Raji (cell line): ENCODE measurements around the gene LDHD.

Experiments
- POLR2A ChIP-seq: IDR thresholded peaks from 2 replicates; pipeline ENCODE4 v1.6.1; 2011; ENCODE audit warnings: low read depth, low read length, control low read depth; ENCODE audit not compliant: insufficient read depth

Gene LDHD

GRCh38 chr16:75116081-75116910, at the start of gene LDHD:
LDHD (minus strand) TSS chr16:75116780; CDS start chr16:75116720, 60 bp downstream.
- TF ChIP-seq POLR2A: no peak

GRCh38 chr16:75160386-75160785, 43.8 kb upstream of the LDHD start:
- no peak for TF ChIP-seq POLR2A

GRCh38 chr16:75152635-75153034, 36.1 kb upstream of the LDHD start:
- no peak for TF ChIP-seq POLR2A

- TF ChIP-seq POLR2A: no peak
Observed at GRCh38 chr16:75151798-75152197, 35.2 kb upstream of the LDHD start.

GRCh38 chr16:75148311-75149195, 32.0 kb upstream of the LDHD start, which contains the start of gene ZFP1:
ZFP1 (plus strand) TSS chr16:75148524; CDS start chr16:75152952, 4,428 bp downstream.
- TF ChIP-seq POLR2A: peak; percentile 86

GRCh38 chr16:75147968-75148310, 31.4 kb upstream of the LDHD start:
- TF ChIP-seq POLR2A: no peak

- no peak for TF ChIP-seq POLR2A
Observed at GRCh38 chr16:75143941-75144340, 27.4 kb upstream of the LDHD start.

GRCh38 chr16:75139498-75139897, 22.9 kb upstream of the LDHD start:
- TF ChIP-seq POLR2A: no peak

GRCh38 chr16:75138636-75139035, 22.1 kb upstream of the LDHD start:
- no peak for TF ChIP-seq POLR2A

- TF ChIP-seq POLR2A: no peak
Observed at GRCh38 chr16:75138233-75138632, 21.7 kb upstream of the LDHD start.

- TF ChIP-seq POLR2A: no peak
Observed at GRCh38 chr16:75131081-75131480, 14.5 kb upstream of the LDHD start.

GRCh38 chr16:75130150-75130771, 13.7 kb upstream of the LDHD start:
- no peak for TF ChIP-seq POLR2A

GRCh38 chr16:75127713-75128415, 11.3 kb upstream of the LDHD start:
- no peak for TF ChIP-seq POLR2A

- no peak for TF ChIP-seq POLR2A
Observed at GRCh38 chr16:75122609-75123008, 6.0 kb upstream of the LDHD start.
